Measurements from ENCODE around the gene KCP.

KCP gene

DNA sequence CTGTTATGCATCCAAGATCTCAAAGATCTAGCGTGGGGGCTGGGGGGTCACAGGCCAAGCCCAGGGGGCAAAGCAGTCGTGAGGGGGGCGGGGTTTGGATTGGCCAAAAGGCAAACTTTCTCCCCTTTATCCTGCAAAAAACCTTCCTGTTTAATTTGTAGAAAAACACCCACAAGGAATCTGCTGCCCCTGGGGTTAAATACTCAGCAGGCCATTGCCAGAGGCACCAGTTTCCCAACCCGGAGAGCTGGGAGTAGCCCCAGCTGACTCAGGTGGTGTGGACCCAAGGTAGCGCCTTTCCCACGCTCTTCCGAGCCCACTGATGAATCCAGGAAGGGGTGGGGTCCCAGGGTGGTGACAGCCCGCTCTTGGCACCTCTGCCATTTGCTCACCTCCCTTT lies 21.4 kb downstream of the KCP start:
- TF ChIP-seq, protein P1, sequence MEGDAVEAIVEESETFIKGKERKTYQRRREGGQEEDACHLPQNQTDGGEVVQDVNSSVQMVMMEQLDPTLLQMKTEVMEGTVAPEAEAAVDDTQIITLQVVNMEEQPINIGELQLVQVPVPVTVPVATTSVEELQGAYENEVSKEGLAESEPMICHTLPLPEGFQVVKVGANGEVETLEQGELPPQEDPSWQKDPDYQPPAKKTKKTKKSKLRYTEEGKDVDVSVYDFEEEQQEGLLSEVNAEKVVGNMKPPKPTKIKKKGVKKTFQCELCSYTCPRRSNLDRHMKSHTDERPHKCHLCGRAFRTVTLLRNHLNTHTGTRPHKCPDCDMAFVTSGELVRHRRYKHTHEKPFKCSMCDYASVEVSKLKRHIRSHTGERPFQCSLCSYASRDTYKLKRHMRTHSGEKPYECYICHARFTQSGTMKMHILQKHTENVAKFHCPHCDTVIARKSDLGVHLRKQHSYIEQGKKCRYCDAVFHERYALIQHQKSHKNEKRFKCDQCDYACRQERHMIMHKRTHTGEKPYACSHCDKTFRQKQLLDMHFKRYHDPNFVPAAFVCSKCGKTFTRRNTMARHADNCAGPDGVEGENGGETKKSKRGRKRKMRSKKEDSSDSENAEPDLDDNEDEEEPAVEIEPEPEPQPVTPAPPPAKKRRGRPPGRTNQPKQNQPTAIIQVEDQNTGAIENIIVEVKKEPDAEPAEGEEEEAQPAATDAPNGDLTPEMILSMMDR (IDR thresholded peaks at IDR 0.05; ENCODE audit: low read depth, low read length), result no peak
- no peak for DNase-seq (ENCODE audit: extremely low read depth, low read depth)

DNA sequence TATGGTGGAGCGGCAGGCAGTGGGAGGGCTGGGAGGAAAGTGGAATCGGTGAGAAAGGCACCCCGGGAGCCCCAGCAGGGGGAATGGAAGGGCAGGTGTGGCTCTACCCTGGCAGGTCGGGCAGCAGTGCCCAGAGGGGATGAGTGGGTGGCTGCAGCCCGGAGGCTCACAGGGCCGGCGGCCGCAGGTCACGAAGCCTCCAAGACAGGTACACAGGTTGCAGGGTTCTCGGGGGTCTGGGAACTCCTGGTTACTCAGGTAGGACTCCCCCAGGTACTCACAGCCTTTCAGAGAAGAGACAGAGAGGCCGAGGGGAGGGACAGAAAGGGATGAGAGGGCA lies 21.8 kb downstream of the KCP start:
- TF ChIP-seq, protein P1 (IDR thresholded peaks at IDR 0.05; ENCODE audit: low read depth, low read length), result no peak
- no peak for DNase-seq (ENCODE audit: extremely low read depth, low read depth)

DNA sequence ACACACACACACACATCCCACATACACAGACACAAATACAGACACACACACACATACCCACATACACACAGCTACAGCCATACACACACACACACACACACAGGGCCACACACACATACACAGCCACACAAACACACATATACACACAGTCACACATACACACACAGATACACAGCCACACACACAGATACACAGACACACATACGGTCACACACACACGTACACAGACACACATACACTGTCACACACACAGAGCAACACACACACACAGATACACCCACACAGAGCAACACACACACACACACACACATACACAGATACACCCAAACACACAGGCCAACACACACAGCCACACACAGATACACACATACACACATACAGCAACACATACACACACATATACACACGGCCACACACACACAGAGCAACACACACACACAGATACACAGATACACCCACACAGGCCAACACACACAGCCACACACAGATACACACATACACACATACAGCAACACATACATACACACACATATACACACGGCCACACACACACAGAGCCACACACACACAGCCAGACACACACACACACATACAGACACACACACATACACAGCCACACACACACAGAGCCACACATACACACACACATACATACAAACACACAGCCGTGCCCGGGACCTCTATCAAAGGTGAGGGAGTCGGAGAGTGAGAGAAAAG lies 22.3 kb downstream of the KCP start:
- DNase-seq (ENCODE audit: extremely low read depth, low read depth), result no peak
- TF ChIP-seq, protein P1 (IDR thresholded peaks at IDR 0.05; ENCODE audit: low read depth, low read length), result no peak

DNA sequence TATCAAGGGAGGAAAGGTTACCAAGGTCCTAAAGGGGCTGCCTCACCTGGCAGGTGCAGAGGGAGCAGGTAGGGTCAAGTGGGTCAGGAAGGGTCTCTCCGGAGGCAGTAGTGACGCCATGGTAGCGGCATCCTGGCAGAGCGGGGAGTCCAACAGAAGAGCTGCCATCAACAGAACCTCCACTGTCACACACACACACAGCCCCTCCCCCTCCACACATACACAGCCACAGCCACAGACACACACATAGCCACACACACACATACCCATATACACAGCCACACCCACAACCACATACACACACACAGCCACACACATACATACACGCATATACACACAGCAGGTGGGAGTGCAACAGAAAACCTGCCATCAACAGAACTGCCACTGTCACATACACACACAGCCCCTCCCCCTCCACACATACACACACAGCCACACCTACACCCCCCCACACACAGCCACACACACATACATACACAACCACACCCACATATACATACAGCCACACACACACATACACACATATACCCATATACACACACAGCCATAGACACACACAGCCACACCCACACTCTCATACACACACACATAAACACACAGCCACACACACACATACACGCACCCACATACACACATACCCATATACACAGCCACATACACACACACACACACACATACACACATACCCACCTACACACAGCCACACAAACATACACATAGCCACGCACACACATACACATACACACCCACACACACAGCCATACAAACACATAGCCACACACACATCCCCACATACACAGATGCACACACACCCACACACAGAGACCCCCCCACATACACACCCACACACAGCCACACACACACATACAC lies 23.1 kb downstream of the KCP start:
- TF ChIP-seq, protein P1 (IDR thresholded peaks at IDR 0.05; ENCODE audit: low read depth, low read length), result no peak
- DNase-seq (ENCODE audit: extremely low read depth, low read depth), result no peak

- no peak for DNase-seq (ENCODE audit: extremely low read depth, low read depth)
- TF ChIP-seq, protein P1 (IDR thresholded peaks at IDR 0.05; ENCODE audit: low read depth, low read length), result no peak
These were observed 23.9 kb downstream of the KCP start for GRCh38 chr7:128886391-128887168.

- TF ChIP-seq, protein P1 (IDR thresholded peaks at IDR 0.05; ENCODE audit: low read depth, low read length), result no peak
- no peak for DNase-seq (ENCODE audit: extremely low read depth, low read depth)
These were observed 24.9 kb downstream of the KCP start for GRCh38 chr7:128885370-128886187.
